Measurements from ENCODE around the gene CYP3A5.
"Not testable (repeated sequence)": the region's sequence is repeated elsewhere in the genome, so short reads cannot be mapped to it uniquely, and the experiment has no call there.

CYP3A5 gene

DNA sequence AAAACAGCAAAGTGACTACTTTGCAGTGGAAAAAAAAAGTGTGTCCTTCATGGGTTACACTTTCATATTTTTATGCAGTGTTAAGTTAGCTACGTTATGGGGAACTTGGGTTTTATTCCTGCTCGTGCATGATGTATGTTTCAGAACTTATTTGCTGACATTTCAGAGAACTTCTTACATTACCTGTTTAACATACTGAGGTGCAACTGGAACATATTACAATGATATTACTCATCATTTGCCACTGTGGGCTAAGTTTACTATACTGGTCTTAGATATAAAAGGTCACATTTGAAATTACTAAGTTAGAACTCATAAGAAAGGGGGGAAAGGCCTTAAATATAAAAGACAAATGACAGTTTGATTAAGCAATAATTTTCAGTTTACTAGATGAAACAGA lies 42.4 kb downstream of the CYP3A5 start:
- not testable (repeated sequence) for DNase-seq

DNA sequence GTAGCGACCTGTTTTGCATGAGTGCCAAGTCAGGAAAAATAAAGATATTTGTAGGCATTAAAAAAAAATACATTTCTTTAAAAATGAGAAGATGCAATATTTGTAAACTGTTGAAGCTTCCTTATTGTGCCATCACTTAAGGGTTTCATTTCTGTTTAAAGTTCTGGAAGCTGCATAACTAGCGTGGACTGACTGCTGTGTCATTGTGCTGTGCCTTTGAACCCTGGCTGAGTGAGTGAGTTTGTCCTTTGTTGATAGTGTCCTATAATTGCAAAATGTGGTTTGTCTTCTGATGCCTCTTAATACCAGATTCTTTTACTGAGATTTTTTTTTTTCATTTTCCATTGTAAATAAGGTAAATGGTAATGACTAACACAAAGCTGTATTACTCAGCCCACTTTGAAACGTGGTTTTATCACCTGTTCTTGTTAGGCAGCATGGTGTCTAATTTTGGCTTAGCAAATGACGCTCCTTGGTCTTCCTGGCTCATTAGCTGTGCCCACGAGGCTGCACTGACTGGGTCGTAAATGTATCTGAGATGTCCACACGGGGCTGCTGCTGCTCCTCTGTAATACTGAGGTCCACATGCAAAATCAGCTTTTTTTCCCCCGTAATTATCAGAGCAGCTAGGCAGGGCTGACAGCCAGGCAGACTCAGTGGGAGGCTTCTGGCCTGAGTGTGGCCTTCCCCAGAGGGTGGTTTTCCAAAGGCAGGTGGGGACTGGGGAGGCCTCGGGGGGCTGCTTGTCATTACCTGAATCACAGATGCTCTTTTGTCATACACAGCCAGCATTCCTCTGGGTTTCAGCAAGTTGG lies 48.3 kb downstream of the CYP3A5 start:
- no peak for DNase-seq

DNA sequence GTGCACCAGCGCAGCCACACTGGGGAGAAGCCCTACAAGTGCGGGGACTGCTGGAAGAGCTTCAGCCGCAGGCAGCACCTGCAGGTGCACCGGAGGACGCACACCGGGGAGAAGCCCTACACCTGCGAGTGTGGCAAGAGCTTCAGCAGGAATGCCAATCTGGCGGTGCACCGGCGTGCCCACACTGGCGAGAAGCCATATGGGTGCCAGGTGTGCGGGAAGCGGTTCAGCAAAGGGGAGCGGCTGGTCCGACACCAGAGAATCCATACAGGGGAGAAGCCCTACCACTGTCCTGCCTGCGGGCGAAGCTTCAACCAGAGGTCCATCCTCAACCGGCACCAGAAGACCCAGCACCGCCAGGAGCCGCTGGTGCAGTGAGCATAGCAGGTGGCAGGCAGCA lies 50.2 kb downstream of the CYP3A5 start:
- no peak for DNase-seq

DNA sequence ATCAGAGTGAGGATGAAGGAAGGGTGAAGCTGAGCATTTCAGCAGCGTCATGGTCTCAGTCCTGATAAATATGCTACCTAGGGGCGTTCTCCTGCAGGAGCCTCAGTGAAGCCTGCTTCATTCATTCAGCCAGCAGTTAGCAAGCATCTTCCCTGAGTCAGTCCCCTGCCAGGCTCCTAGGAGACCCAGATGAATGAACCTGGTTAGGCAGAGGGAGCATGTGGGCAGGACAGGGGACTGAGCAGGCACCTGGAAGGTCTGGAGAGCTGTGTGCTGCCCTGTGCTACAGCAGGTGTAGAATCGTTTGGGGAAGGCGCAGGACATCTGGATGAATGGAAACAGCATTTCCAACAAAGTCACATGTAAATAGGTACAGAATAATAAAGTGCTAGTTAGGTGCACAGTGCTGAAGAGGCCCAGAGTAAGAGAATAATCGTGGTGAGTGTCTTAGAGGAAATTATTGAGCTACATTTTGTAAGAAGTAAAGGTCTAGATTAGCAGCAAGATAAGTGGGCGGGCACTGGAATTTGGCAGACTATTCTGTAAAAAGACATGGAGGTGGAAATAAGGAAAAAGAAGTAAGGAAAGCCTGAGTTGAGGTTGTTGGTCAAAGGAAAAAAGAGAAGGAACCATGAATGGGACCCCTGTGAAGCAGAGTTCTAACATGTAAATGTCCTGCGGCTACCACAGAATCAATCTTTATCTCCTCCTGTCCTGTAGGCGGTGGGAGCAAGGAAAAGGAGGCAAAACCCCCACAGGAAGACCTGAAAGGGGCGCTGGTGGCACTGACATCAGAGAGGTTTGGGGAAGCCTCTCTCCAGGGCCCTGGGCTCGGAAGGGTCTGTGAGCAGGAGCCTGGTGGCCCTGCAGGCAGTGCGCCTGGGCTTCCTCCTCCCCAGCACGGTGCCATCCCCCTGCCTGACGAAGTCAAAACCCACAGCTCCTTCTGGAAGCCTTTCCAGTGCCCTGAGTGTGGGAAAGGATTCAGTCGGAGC lies 51.0 kb downstream of the CYP3A5 start:
- no peak for DNase-seq

DNA sequence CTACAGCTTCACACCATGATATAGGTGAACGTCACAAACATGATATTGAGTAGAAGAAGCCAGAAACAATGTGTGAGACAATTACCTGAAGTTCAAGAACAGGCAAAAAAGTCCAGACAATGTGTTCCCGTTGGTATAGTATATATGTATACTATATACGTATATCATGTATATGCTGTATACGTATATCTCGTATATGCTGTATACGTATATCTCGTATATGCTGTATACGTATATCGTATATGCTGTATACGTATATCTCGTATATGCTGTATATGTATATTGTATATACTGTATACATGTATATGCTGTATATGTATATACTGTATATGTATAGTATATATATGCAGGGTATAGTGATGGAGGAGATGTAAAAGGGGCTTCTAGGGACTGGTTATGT lies 52.3 kb downstream of the CYP3A5 start:
- DNase-seq: no peak

DNA sequence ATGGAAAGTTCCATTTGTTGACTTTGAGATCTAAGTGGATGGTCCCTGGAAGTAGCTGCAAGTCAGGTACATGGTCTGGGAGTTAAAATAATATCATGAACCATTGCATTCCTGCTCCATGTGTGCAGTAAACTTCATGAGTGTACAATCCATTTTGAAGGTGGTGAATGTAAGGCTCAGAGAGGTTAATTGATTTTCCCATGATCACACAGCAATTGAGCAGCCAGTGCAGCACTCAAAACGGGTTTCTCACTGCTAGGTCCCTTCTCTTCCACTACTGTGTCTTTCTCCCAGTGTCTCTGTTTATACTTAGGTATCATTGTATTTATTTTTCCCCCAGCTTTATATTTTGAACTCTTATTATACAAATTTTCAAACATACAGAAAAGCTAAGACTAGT lies 53.1 kb downstream of the CYP3A5 start:
- DNase-seq: no peak

DNA sequence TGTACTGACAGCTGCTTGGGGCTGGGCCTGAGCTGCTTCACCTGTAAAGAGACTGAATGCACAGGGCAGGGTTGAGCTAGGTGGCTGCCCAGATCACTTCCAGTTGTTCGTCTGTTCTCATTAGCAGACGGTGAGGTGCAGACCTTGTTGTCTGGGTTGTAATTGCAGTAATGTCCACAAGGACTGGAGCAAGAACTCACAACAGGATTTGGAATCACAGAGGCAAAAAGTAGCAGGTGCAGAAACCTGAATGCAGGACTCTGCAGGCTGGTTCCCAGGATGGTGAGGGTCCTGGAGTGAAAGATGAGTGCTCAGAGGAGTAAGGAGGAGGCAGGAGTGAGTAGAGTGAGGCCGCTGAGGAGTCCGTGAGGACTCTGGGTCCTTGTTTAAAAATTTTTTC lies 53.8 kb downstream of the CYP3A5 start:
- no peak for DNase-seq

DNA sequence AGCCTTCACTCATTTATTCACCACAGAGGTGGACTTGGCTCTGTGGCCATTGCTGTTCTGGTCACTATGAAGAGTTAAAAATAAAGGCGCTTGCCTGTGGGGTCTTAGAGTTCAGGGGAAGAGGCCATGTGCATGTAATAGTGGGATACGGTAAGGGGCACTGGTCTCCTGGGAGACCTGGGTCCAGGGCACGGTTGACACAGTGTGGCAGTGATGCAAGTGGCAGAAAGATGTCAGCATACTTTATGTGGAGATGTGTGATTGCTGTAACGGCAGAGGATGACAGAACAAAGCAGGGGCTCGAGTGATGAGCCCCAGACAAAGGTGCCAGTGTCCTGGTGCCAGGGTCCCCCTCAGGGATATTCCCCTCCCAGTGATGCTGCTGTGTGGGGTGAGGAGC lies 54.5 kb downstream of the CYP3A5 start:
- DNase-seq: no peak

DNA sequence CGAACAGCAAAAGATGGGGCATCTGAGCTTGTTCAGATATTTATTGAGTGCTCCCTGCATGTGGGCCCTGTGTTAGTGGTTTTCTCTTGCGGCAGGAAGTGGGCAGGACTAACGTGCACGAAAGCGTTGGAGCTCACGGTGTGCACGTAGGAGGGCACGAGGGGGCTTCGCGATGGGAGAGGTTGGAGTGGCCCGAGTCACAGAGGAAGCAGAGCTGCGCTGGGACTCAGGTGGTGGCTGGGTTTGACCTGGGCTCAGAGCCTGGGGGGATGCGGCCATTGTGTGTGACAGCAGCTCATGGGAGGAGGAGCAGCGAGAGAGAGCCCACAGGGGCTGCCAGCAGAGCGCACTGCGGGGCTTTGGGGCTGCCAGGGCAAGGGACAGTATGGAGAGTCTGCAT lies 55.3 kb downstream of the CYP3A5 start:
- DNase-seq: peak; percentile 72 to 73

DNA sequence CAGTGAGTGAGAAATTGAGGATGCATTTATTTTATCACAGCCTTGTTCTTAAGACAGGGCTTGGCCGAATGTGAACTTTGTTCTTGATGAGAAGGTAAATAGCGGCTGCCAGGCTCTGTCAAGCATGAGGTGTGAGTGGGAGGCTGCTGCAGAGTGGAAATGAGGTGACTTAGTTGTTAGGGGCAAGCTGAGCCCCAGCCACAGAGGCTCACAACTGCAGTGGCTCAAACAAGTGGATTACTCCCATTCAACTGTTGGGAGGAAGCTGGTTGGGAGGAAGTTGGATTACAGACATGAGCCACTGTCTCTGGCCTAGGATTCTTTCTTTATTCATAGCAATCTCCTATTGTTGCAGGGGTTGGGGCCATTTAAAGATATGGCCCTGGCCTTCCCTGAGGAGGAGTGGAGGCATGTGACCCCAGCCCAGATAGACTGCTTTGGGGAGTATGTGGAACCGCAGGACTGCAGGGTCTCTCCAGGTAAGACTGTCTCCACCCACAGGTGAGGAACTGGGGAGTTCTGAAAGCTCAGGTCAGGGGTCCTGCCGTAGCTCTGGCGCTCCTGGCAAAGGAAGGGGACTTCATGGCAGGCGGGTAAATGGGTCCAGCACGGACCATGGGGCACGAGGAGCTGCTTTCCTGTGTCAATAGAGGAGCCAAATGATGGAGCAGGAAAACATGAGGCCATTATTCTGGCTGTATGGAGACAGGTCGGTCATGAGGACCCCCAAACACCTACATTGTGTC lies 55.9 kb downstream of the CYP3A5 start:
- no peak for DNase-seq

DNA sequence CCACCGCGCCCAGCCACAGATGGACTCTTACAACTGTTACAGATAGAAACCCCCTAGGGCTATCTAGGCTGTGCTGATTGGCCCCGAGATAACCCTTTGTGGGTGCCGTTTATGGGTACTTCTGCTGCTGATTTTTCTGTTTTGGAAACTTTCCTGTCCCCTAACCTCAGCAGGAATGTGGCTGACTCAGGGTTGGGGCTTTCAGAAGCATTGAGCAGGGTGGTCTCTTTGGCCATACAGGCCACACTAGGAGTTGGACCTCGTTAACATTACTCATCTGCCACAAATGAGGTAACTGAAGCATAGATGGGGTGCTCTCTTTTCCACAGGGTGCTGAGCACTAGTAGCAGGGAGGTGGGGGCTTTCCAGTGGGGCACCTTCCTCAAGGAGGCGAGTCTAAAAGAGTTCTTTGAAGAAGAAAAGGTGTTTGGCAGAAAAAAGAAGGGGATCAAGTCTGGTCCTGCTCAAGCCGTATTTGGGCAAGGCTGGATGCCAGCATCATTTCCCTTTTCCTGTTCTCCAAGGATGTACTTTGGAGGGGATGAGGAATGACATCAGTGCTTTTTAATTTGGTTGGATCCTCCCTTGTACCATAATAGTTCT lies 56.6 kb downstream of the CYP3A5 start:
- peak in 1 of 2 donors; percentile 14 for DNase-seq

DNA sequence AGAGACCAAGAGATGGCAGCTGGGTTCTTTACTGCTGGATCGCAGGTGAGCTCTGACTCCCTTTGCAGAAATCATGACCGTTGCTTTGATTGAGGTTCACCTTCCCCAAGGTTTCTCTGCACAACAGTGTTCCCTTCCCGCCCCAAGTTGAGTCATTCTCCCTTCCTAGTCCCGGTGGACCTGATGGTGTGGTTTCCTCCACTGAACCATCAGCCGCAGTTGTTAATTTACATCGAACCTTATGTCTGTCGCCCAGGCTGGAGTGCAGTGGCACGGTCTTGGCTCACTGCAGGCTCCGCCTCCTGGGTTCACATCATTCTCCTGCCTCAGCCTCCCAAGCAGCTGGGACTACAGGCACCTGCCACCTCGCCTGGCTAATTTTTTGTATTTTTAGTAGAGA lies 57.2 kb downstream of the CYP3A5 start:
- no peak for DNase-seq

DNA sequence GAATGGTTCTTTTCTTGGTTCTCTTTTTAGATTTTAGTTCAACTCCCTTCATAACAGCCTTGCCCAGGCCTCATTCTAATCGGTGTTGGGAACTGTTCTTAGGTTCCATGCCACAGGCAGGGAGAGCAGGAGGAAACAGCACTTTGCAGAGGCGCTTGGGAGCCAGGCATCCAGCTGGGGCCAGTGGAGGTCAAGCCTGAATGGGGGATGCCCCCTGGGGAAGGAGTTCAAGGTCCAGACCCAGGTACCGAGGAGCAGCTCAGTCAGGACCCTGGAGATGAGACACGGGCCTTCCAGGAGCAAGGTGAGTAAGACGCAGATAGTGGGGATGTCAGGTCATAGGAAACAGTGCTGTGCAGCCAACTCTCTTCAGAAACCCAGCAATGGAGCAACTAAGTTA lies 58.5 kb downstream of the CYP3A5 start:
- DNase-seq: no peak

DNA sequence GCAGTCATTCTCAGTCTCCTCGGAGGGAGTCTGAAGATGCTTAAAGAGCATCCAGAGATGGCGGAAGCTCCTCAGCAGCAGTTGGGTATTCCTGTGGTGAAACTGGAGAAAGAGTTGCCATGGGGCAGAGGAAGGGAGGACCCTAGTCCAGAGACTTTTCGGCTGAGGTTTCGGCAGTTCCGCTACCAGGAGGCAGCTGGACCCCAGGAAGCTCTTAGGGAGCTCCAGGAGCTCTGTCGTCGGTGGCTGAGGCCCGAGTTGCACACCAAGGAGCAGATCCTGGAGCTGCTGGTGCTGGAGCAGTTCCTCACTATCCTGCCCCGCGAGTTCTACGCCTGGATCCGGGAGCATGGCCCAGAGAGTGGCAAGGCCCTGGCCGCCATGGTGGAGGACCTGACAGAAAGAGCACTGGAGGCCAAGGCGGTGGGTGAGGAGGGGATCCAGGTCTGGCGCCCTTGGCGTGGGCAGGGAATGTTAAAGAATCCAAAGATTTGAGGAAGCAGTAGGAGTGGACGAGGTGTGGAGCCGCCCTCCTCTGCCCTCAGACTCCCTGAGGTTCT lies 60.1 kb downstream of the CYP3A5 start:
- no peak for DNase-seq

DNA sequence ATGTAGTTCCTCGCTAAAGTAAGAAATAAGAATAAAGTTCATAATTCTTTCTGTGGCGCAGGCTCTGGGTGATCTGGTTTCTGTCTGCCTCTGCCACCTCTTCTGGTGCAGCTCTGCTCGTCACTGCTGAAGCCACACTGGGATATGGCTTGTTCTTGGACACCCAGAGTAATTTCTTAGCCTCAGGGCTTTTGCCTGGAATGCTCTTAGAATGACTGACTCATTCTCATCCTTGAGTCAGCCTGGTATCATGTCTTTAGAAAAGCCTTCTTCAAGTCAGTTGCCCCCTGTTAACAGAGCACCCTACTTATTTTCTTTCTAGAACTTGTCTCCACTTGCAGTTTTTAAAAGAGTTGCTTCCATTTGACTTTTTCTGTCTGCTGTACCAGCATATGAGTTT lies 61.1 kb downstream of the CYP3A5 start:
- no peak for DNase-seq

DNA sequence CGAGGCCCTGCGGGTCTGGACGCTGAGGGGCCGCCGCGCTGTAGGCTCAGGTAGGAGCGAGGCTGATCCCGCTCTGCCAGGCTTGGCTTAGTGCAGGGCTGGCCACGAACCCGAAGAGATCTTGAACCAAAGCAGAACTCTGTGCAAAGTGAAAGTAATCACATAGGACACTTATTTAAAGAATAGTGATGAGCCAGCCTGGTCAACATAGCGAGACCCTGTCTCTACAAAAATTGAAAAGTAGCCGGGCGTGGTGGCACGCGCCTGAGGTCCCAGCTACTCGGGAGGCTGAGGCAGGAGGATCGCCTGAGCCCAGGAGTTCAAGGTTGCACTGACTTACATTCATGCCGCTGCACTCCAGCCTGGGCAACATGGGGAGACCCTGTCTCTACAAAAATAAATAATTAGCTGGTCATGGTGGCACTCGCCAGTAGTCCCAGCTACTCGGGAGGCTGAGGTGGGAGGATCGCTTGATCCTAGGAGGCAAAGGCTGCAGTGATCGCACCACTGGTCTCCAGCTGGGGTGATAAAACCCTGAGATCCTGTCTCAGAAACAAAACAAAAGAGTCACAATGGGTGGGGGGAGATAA lies 62.5 kb downstream of the CYP3A5 start:
- no peak for DNase-seq

DNA sequence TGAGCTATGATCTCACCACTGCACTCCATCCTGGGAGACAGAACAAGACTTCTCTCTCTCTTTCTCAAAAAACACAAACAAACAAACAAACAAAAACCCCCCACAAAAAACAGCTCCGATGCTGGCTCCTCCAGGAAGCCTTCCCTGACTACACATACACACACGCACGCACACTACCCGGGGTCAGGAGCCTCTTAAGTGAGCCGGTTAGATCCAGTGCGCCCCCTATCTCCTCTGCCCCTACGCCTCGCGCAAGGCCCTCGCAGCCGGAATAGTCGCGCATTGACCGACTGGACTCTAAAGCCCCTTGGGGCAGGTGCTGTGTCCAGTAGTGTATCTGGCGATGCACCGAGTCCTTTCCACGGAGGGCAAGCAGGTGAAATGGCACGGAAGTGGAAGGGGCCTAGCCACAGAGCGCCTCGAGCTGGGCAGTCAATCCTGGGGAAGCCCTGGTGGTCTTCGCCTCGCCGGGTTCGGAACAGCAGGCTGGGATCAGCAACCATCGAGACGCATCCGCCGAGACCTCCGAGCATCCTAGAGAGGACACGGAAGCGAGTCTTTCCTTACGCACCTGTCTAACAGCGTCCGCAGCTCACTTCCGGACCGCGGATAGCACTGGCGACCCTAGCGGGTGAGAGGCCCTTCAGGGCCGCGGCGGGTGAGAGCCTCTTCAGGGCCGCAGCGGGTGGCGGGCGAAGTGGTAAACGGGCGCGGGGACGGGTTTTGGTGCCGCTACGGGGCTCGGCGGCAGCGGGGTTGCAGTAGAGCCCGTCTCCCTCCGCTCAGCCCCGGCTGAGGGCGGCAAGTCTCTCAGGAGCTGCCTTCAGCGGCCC lies 63.2 kb downstream of the CYP3A5 start, which contains the start of gene ZSCAN25:
Gene ZSCAN25 (plus strand): TSS at position 588 of the 833 bp plus-strand sequence. CDS start 2,661 bp downstream, outside the sequence.
- peak; percentile 89 for DNase-seq

DNA sequence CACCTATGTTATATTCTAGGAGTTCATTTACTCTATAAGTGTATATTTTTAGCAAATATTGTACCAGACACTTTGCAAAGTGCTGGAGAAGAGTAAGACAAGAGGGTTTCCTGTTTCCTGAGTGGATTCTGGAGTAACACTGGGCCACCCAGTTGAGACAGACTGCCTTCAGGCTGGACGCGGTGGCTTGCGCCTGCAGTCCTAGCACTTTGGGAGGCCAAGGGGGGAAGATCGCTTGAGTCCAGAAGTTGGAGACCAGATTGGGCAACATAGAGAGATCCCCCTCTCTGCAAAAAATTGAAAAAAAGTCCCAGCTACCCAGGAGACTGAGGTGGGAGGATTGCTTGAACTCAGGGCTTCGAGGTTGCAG lies 63.8 kb downstream of the CYP3A5 start:
- DNase-seq: no peak

DNA sequence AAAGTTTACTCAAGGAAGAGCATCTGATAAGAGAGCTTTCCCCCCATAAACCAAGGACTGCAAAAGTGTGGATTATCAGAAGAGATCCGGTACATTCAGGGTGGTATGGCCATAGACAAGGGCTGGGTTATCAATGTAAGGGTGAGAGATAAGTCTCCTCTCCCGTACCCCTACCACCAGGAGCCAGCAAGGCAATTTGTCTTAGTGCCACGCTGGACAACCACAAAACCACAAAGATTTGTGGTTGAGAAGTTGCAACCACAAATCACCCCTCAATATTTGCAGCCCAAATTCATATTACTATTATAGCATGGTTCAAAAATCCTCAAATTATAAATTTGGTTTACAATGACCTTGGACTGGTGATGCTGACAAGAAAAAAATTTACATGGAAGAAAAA lies 65.3 kb downstream of the CYP3A5 start:
- no peak for DNase-seq

DNA sequence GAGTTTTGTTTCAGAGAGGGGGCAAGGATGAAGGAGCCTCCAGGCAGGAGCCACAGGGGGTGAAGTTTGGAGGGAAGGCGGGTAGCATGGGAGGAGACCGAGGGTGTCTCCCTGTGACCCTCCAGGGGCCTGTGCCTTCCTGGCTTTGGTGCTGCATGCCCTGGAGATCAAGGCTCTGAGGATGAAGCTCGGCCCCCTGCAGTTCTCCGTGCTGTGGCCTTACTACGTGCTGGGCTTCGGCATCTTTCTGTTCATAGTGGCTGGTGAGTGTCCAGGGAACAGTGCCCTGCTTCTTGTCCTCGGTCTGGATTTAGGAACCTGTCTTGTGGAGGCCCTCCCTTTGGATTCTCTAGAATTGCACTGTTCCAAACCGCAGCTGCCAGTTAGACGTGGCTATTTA lies 72.2 kb downstream of the CYP3A5 start:
- DNase-seq: no peak

DNA sequence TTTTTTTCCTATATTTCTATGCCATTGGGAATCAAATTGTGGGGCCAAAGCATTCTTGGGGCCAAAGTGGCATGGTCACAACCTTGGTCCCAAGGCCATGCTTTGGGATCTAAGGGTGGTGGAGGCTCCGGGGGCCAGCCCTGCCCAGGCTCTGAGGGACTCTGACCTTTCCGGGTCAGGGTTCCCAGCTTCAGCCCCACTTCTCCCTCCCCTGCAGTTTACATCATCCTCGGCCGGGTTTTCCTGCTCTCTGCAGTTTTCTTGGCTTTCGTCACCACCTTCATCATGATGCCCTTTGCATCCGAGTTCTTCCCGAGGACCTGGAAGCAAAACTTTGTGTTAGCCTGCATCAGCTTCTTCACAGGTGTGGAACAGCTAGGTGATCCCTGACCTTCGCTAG lies 73.3 kb downstream of the CYP3A5 start:
- DNase-seq: no peak
